NCI-H2107 treated with DMSO at 0.1 percent for 48 hours (cell line): ENCODE results near the gene CDCP1.
"Not testable (repeated sequence)": the region's sequence is repeated elsewhere in the genome, so short reads cannot be mapped to it uniquely, and the experiment has no call there.

ENCODE experiments used
- DNase-seq: peaks from one replicate; lab custom pipeline; 2025; ENCODE audit not compliant: unreplicated experiment; lab: John Stamatoyannopoulos, UW

The CDCP1 gene

GRCh38 chr3:45088543-45089358 lies 57.4 kb downstream of the CDCP1 start:
- DNase-seq: no peak

DNA sequence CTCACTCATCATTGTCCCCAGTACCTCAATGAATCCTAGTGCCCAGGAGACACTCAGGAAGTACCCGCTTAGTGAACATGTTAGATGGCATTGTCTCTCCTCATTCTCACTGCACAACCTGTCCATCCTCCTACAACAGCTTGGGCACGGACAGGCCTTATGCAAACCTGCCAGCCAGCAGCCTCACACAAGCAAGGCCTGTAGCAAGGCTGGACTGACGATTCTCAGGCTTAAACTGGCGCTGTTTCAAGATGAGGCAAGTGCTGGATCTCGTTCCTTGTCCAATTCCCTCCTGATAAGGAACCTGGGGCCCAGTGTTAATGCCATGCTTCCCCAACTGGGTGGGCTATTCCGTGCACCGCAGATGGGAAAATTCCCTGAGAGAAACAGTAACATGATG lies 59.0 kb downstream of the CDCP1 start:
- DNase-seq: no peak

DNA sequence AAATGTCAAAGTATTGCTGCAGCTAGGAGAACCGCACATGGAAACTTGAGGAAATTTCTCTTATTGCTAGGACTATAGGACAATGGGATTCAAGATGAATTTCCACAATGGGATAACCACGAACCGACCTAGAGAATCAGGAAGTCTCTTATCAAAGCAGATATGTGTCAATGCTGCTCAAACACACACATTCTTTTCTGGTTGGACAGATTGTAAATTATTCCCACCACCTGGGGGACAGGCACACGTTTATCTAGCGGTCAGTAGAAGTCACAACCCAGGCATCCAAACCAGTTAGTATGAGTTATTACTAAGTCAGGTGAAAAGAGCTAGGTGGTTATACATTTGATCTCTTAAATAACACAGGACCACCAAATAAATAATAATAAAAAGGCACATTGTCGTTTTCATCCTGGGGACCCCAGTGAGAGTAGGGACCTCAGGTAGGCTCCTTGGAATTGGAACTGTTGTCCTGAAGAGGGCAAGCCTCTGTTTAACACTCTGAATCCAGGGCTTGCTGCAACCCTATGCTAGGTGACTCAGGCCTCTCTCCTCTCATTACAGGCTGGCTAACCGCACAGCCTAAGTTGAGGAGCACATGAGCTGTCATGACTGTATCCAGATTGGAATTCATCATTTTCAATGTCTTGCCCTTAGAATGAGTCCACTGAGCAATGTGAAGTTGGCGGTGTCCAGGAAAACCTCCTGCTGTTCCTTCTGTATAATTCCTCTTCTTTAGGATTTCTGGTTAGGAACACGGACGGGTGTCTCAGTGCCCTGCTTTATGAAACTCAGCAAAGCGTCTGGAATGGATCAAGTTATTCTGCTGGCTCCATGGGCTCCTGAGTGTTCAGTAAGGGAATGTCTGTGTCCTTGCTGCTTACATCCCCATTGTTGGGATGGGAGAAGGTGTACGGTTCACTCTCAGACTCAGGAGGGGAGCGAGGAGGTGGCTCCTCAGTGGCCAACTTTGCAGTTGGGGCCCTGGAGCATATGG lies 61.1 kb downstream of the CDCP1 start:
- DNase-seq: no peak

DNA sequence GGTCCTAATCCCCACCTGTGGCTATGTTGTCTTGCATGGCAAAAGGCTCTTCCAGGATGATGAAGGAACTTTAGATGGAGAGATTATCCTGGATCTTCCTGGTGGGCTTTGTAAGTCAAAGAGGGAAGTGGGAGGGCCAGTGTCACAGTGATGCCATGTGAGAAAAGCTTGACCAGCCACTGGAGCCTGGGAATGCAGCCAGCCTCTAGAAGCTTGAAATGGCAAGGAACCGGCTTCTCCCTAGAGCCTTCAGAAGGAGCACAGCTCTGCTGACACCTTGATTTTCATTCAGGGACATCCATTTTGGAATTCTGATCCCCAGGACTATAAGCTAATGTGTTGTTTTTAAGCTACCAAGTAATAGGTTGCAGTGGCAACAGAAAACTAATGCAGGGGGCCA lies 61.8 kb downstream of the CDCP1 start:
- no peak for DNase-seq

- no peak for DNase-seq
These were observed 63.2 kb downstream of the CDCP1 start for GRCh38 chr3:45083023-45083422.

DNA sequence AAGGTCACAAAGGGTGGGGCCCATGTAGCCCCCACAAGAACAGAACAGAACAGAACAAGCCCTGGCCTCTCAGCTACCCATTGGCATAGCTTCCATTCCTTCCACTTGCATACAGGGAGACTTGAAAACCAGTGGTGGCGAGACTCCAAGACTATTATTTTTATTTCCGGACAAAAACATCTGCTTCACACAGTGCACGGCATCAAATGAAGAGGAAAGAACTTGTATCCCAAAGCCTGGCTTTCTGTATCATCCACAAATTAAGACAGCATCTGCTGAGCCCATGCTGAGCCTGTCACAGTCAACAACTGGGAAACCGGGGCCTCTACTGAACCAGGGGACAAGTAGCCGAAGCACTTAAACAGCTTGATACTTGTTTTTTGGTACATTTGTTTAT lies 64.0 kb downstream of the CDCP1 start:
- DNase-seq: no peak

DNA sequence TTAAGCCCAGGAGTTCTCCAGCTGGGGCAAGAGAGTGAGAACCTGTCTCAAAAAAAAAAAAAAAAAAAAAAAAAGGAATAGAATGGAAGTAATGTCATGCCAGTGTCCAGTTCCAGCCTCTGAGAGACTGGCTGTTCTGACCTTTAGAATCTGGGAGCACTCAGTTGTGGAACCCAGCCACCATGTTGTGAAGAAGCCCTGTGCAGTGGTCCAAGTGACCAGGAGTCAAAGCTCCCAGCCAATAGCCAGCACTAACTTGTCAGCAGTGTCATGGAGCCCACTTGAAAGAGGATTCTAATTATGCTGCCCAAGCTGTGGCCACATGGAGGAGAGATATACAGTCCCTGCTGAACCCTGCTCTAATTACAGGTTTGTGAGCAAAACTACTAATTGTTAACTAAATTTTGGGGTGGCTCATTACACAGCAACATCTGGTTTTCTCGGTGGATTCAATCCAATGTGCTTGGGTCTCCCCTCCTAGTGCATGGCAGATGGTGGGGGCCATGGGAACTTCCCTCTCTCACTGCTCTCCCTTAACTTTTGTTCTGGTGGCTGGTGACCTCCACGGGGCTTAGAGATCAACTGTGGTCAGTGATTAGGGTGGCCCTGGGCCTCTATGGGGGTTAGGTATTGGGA lies 64.6 kb downstream of the CDCP1 start:
- DNase-seq: no peak

GRCh38 chr3:45080824-45081223 lies 65.4 kb downstream of the CDCP1 start:
- no peak for DNase-seq

DNA sequence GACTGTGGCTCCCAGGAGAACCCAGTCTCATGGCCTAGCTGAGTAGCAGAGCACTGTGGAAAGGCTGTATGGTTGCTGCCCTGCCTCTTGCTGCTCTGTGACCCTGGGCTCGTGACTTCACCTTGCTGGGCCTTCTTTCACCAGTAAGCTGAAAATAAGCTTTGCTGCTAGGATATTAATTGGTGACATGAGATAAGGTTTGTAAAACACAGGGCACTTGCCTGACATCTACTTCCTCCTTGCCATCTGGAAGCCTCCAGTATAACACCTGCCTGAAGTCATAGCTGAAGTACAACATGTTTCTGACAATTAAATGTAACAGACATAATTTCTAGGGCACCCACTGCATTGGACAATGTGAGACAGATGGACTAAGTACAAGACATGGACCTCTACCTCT lies 66.5 kb downstream of the CDCP1 start:
- DNase-seq: no peak

DNA sequence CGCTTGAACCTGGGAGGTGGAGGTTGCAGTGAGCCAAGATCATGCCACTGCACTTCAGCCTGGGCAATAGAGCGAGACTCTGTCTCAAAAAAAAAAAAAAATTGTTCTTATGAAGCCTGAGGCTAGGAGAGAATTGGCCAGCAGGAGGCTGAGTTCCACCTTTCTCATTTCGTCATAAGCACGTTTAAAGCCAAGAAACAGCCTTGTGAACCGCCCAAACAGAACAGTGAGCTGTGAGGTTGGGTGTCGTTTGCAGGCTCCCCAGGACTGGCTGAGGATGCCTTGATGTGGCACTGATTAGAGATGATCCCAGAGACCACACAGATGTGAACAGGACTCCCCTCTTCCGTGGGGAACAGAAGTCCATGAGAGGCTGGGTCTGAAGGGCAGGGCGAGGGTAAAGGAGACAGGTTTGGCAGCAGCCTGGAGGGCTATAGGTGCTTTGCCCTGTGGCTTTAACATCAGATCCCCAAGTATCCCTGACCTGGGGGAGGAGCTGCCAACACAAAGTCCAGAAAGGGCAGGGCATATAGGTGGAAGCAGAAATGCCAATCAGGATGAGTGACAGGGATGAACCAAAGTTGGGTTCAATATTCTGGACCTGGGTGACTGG lies 67.2 kb downstream of the CDCP1 start:
- no peak for DNase-seq

- not testable (repeated sequence) for DNase-seq
These were observed 67.9 kb downstream of the CDCP1 start for GRCh38 chr3:45078256-45078655.

DNA sequence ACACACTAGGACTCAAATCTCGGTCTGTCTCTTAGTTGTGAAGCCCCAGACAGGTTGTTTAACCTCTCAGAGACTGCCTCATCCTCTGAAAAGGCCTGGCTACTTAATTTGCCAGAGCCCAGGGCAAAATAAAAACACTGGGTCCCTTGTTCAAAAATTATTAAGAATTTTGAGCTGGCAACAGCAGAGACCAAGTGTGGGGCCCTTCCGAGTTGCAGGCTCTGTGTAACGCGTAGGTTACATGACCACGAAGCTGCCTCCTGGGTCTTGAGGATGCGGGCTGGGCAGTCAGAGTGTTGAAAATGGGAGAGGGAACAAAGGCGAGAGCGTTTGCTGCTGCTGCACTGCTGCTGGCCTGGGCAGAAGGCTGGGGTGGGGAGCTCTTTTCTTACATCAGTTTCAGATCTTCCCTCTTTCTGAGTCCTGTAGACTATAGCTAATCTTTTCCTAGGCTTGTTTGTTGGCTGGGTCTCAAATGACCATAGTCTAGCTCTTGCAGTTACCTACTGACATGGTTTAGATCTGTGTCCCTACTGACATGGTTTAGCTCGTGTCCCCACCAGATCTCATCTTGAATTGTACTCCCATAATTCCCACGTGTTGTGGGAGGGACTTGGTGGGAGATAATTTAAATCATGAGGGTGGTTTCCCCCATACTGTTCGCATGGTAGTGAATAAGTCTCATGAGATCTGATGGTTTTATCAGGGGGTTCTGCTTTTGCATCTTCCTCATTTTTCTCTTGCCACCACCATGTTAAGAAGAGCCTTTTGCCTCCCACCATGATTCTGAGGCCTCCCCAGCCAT lies 70.2 kb downstream of the CDCP1 start:
- DNase-seq: no peak

DNA sequence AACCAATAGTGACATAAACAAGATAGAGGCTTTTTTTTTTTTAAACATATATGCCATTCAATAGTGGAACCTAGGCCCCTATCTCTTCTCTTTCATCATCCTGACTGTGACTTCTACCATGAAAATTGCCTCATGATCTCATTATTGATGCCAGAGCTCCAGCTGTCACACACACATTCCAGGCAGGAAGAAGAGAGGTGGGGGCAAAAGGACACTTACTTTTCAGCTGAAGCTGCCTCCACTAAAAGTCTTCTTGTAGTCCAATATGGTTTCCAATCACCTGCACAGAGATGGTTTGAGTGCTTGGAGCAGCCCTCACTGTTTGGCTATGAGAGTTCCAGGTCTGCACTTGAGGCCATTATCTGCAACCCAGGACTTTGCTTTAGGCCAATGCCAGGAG lies 75.1 kb downstream of the CDCP1 start:
- DNase-seq: no peak

DNA sequence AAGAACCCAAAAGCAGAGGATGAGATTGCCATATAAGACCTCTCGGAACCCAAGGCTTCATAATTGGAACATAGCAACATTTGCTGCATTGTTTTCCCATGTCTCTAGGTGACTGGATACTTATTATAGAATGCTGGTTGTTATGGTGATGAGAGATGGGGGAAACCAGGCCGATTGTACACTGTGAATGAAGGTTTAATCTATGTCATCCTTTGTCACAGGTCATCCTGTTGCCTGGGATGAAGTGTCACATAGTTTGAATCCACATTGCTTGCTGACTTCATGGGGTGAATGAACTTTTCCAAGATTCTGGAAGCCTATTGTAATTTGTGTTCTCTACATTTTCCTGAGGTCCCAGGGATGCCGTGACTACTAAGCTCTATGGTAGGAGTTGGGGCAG lies 78.2 kb downstream of the CDCP1 start:
- no peak for DNase-seq

GRCh38 chr3:45067486-45067885 lies 78.7 kb downstream of the CDCP1 start:
- no peak for DNase-seq

DNA sequence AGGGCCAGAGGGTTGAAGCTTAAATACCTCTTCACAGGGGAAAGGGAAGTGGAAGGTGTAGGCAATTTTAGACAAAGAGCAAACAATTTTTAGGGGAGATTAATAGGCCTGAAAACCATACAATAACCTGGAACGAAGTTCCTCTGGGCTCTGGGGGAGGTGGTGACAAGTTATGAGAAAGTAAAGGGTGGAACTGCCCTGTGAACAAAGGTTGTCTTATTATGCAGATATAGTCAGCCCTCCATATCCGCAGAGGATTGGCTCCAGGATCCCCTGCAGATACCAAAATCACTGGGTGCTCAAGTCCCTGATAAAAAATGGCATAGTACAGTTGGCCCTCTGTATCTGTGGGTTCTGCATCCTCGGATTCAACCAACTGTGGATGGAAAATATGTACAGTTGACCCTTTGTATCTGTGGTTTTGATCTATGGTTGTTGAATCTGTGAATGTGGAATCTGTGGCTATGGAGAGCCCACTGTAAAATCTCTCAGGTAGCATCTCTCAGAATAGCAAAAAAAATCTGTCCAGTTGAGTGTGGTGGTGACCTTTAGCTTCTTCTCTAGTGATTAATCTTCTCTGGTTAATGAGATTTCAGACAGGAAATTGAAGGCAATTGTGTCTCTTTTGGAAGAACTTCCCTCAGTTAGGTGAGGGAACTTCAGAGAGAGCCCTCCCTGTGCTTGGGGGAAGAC lies 79.9 kb downstream of the CDCP1 start:
- no peak for DNase-seq

DNA sequence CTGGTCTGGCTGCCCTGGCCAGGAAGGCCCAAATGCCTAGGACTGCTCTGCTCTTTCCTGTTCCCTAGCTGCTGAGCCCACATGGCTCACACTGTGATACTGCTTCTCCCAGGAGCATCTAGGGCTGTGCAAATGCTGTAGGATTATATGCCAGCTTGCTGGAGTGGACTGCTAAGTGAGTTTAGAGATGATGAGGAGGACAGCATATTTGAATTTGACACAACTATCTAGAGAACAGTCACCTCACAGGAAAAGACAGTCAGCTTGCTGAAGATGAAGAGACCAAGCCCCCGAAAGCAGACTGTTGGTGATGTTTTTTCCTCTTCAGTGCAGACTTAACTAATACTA lies 80.8 kb downstream of the CDCP1 start:
- no peak for DNase-seq

DNA sequence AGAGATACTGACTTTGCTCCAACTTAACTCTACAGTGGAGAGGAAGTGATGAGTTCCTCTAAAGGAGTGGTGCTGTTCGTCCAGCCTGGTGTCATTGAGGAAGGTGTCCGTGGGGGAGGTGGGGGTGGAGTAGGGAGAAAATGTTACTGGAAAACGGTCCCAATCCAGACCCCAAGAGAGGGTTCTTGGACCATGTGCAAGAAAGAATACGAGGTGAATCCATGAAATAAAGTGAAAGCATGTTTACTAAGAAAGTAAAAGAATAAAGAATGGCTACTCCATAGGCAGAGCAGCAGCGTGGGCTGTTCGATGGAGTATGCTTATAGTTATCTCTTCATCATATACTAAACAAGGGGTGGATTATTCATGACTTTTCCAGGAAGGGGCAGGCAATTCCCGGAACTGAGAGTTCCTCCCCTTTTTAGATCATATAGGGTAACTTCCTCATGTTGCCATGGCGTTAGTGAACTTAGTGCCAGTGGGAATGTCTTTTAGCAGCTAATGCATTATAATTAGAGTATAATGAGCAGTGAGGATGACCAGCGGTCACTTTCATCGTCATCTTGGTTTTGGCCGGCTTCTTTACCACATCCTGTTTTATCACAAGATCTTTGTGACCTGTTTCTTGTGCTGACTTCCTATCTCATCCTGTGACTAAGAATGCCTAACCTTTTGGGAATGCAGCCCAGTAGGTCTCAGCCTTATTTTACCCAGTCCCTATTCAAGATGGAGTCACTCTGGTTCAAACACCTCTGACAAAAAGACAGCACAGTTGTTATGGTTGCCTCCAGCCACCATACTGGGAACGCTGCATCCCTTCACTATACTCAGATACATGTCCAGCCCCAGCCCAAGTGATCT lies 81.4 kb downstream of the CDCP1 start:
- DNase-seq: no peak

GRCh38 chr3:45062697-45063070 lies 83.5 kb downstream of the CDCP1 start:
- no peak for DNase-seq
